ENCODE measurements around the gene FAM9C.

Gene FAM9C

GRCh38 chrX:13009273-13009672, 35.1 kb downstream of the FAM9C start:
- no peak overlapping the region for H3K27ac Mint-ChIP-seq
- no peak for TF ChIP-seq CTCF (IDR thresholded peaks at IDR 0.05)
- peaks cover 10% of the 10 kb centered on the region for H3K4me1 Mint-ChIP-seq
- H3K9me3 Mint-ChIP-seq = peaks cover 42% of the 10 kb centered on the region
- no peak for DNase-seq
- H3K4me3 Mint-ChIP-seq = no peak overlapping the region
- H3K36me3 Mint-ChIP-seq (ENCODE audit: low read depth) = no peaks in the 10 kb centered on the region
- H3K27me3 Mint-ChIP-seq (ENCODE audit: low read depth, poor library complexity) = peaks cover 4% of the 10 kb centered on the region

- Mint-ChIP-seq H3K4me3 (no peak overlapping the region), H3K4me1 (peaks cover 8% of the 10 kb centered on the region), H3K9me3 (peaks cover 42% of the 10 kb centered on the region), H3K27me3 (ENCODE audit: low read depth, poor library complexity) (peaks cover 4% of the 10 kb centered on the region), H3K36me3 (ENCODE audit: low read depth) (no peaks in the 10 kb centered on the region), H3K27ac (no peak overlapping the region)
- no peak for TF ChIP-seq CTCF (IDR thresholded peaks at IDR 0.05)
- DNase-seq = no peak
These were observed 35.6 kb downstream of the FAM9C start for GRCh38 chrX:13008851-13009250.

- TF ChIP-seq CTCF (IDR thresholded peaks at IDR 0.05) = no peak
- DNase-seq = no peak
- Mint-ChIP-seq H3K36me3 (ENCODE audit: low read depth) (no peaks in the 10 kb centered on the region), H3K4me3 (no peak overlapping the region), H3K4me1 (peaks cover under 1% of the 10 kb centered on the region), H3K9me3 (peaks cover 42% of the 10 kb centered on the region), H3K27ac (no peak overlapping the region), H3K27me3 (ENCODE audit: low read depth, poor library complexity) (peaks cover 5% of the 10 kb centered on the region)
These were observed 36.3 kb downstream of the FAM9C start for GRCh38 chrX:13008189-13008533.

GRCh38 chrX:13007519-13008188, 36.8 kb downstream of the FAM9C start:
- Mint-ChIP-seq H3K36me3 (ENCODE audit: low read depth) (no peaks in the 10 kb centered on the region), H3K9me3 (peaks cover 45% of the 10 kb centered on the region), H3K27ac (no peak overlapping the region), H3K4me1 (no peaks in the 10 kb centered on the region), H3K27me3 (ENCODE audit: low read depth, poor library complexity) (peaks cover 9% of the 10 kb centered on the region), H3K4me3 (no peak overlapping the region)
- no peak for TF ChIP-seq CTCF (IDR thresholded peaks at IDR 0.05)
- no peak for DNase-seq

- Mint-ChIP-seq H3K9me3 (peaks cover 33% of the 10 kb centered on the region), H3K4me1 (peaks cover 4% of the 10 kb centered on the region), H3K27me3 (ENCODE audit: low read depth, poor library complexity) (peaks cover 9% of the 10 kb centered on the region), H3K4me3 (no peak overlapping the region), H3K36me3 (ENCODE audit: low read depth) (no peaks in the 10 kb centered on the region), H3K27ac (no peak overlapping the region)
- DNase-seq = no peak
- TF ChIP-seq CTCF (IDR thresholded peaks at IDR 0.05) = no peak
These were observed 38.6 kb downstream of the FAM9C start for GRCh38 chrX:13005661-13006473.

Measured in nephron progenitor cell (in vitro differentiated cells).